DND-41 (cell line): Measurements from ENCODE around the gene RAB6A.

Experiments
- ATAC-seq: fragments of 200-7000 bp; cut with Tn5 transposase; 3 replicates; pipeline ENCODE4 v1.9.1; 2021; ENCODE audit warnings: low read depth; ENCODE audit not compliant: insufficient read depth
- DNase-seq: peaks from one replicate; pipeline ENCODE4 v3.0.0-alpha.2; 2020
- H2AFZ ChIP-seq: 2 replicates; pipeline ENCODE4 v1.6.0; 2012; ENCODE audit warnings: low read depth, low read length
- H3K27ac ChIP-seq: 2 replicates; pipeline ENCODE4 v1.5.1; 2012; ENCODE audit warnings: low read length, inconsistent platforms
- H3K27me3 ChIP-seq: fragments of 200-600 bp; sonication (generic); 2 replicates; pipeline ENCODE4 v1.6.0; 2012; ENCODE audit warnings: low read length, mild to moderate bottlenecking, inconsistent platforms; ENCODE audit not compliant: insufficient read depth, poor library complexity
- H3K36me3 ChIP-seq: 2 replicates; pipeline ENCODE4 v1.5.1; 2012; ENCODE audit warnings: low read length, inconsistent platforms; ENCODE audit not compliant: insufficient read depth
- H3K4me1 ChIP-seq: 2 replicates; pipeline ENCODE4 v1.5.1; 2012; ENCODE audit warnings: mild to moderate bottlenecking, low read length; ENCODE audit not compliant: insufficient read depth
- H3K4me2 ChIP-seq: 2 replicates; pipeline ENCODE4 v1.6.0; 2012; ENCODE audit warnings: mild to moderate bottlenecking, moderate library complexity, low read length, inconsistent platforms; ENCODE audit not compliant: insufficient read depth
- H3K4me3 ChIP-seq, 2 experiments: fragments of 200-600 bp in 1 of 2; shearing (Covaris generic) in 1 of 2; 2 replicates each; pipeline ENCODE4 v1.5.1; 2012 to 2016; ENCODE audit warnings: inconsistent platforms in 2 of 2, low read length in 2 of 2, mild to moderate bottlenecking in 2 of 2, low read depth in 1 of 2, moderate library complexity in 1 of 2
- H3K79me2 ChIP-seq: 2 replicates; pipeline ENCODE4 v1.6.0; 2012; ENCODE audit warnings: low read length, inconsistent platforms; ENCODE audit not compliant: insufficient read depth
- H3K9ac ChIP-seq: 2 replicates; pipeline ENCODE4 v1.6.0; 2012; ENCODE audit warnings: low read depth, mild to moderate bottlenecking, inconsistent platforms, low read length, moderate library complexity
- H3K9me3 ChIP-seq: 2 replicates; pipeline ENCODE4 v1.5.1; 2012; ENCODE audit warnings: low read length, moderate library complexity, mild to moderate bottlenecking, inconsistent platforms; ENCODE audit not compliant: insufficient read depth, severe bottlenecking
- H4K20me1 ChIP-seq: 2 replicates; pipeline ENCODE4 v1.6.0; 2012; ENCODE audit warnings: low read length; ENCODE audit not compliant: insufficient read depth
- EZH2 ChIP-seq: IDR thresholded peaks from 3 replicates; pipeline ENCODE4 v1.6.1; 2012; ENCODE audit warnings: borderline replicate concordance, low read depth, mild to moderate bottlenecking, moderate library complexity, low read length, inconsistent platforms; ENCODE audit not compliant: severe bottlenecking
- TF ChIP-seq, protein P1 (sequence below): IDR thresholded peaks from 2 replicates; pipeline ENCODE4 v1.5.1; 2012; ENCODE audit warnings: borderline replicate concordance, low read length, moderate library complexity, mild to moderate bottlenecking; ENCODE audit not compliant: poor library complexity, severe bottlenecking; ENCODE audit errors: extremely low read depth

Gene RAB6A

DNA sequence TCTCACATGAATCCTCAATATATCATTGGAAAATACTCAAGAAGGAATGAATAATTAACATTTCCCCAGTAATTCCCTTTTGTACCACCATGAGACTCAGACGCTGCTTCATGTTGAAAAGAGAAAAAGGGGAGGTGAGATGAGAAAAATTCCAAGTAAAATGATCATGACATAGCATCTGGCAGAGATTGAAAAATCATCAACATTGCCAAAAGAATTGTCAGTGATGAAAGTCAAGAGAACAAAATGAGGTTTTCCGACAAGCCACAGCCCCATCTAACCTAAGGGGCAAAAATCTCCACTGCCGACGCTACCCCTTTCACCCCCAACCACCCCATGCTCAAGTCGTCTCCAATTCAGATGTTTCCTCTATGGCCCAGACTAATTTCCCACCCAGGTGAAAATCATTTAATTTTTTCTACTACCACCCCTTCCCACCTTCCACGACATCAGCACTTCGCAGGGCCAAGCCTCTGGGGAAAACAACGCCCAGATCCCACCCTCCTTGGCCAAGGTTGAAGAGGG lies 1.2 kb downstream of the RAB6A start:
- H3K79me2 ChIP-seq = peaks cover 60% of the 10 kb centered on the region
- H2AFZ ChIP-seq = peak overlapping the region; percentile 72

DNA sequence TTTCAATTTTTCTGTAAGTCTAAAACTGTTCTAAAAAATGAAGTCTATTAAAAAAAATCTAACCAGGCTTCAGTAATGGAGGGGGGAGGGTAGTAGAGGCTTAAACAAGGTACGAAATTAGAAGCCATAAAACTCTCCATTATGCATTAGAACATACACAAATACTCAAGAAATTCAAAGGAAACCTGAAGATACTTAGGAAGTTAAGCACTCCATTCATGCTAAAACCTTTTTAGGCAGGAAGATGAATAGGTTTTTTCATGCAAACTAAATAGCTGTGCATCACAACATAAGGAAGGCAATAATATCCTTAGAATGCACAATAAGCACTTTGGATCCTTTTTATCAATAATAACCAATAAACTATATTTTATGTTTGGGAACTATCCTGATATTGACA lies 2.4 kb downstream of the RAB6A start:
- peaks cover 73% of the 10 kb centered on the region for H3K79me2 ChIP-seq
- no peak for TF ChIP-seq EZH2
- TF ChIP-seq, protein P1, sequence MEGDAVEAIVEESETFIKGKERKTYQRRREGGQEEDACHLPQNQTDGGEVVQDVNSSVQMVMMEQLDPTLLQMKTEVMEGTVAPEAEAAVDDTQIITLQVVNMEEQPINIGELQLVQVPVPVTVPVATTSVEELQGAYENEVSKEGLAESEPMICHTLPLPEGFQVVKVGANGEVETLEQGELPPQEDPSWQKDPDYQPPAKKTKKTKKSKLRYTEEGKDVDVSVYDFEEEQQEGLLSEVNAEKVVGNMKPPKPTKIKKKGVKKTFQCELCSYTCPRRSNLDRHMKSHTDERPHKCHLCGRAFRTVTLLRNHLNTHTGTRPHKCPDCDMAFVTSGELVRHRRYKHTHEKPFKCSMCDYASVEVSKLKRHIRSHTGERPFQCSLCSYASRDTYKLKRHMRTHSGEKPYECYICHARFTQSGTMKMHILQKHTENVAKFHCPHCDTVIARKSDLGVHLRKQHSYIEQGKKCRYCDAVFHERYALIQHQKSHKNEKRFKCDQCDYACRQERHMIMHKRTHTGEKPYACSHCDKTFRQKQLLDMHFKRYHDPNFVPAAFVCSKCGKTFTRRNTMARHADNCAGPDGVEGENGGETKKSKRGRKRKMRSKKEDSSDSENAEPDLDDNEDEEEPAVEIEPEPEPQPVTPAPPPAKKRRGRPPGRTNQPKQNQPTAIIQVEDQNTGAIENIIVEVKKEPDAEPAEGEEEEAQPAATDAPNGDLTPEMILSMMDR = no peak
- ATAC-seq (no peak), DNase-seq (no peak)
- H2AFZ ChIP-seq = no peak overlapping the region
- peaks cover 29% of the 10 kb centered on the region for H3K4me1 ChIP-seq
- H4K20me1 ChIP-seq = peaks cover 23% of the 10 kb centered on the region; the same call in 1 of the 2 replicates
- H3K9me3 ChIP-seq = no peaks in the 10 kb centered on the region
- H3K9ac ChIP-seq = peak overlapping the region; percentile 80; the same call in 1 of the 2 replicates
- no peak overlapping the region for H3K27ac ChIP-seq
- H3K36me3 ChIP-seq = no peaks in the 10 kb centered on the region; the same call in 1 of the 2 replicates
- peak overlapping the region; percentile 4 to 93; a peak in 1 of 4 replicates for H3K4me3 ChIP-seq
- H3K27me3 ChIP-seq = no peaks in the 10 kb centered on the region
- H3K4me2 ChIP-seq = peak overlapping the region; percentile 79

More for the DNA sequence above, 1.2 kb downstream of the RAB6A start:
- no peak for ATAC-seq
- H4K20me1 ChIP-seq = peaks cover 19% of the 10 kb centered on the region; the same call in 1 of the 2 replicates
- peak overlapping the region; percentile 89 to 93 for H3K4me3 ChIP-seq
- DNase-seq = no peak
- H3K27me3 ChIP-seq = no peaks in the 10 kb centered on the region
- H3K9ac ChIP-seq = peak overlapping the region; percentile 80
- peaks cover 29% of the 10 kb centered on the region for H3K4me1 ChIP-seq
- no peaks in the 10 kb centered on the region for H3K9me3 ChIP-seq
- H3K36me3 ChIP-seq = no peaks in the 10 kb centered on the region; the same call in 1 of the 2 replicates
- H3K27ac ChIP-seq = peak overlapping the region; percentile 71; the same call in 1 of the 2 replicates
- TF ChIP-seq, protein P1 = no peak
- TF ChIP-seq EZH2 = no peak
- H3K4me2 ChIP-seq = peak overlapping the region; percentile 79

DNA sequence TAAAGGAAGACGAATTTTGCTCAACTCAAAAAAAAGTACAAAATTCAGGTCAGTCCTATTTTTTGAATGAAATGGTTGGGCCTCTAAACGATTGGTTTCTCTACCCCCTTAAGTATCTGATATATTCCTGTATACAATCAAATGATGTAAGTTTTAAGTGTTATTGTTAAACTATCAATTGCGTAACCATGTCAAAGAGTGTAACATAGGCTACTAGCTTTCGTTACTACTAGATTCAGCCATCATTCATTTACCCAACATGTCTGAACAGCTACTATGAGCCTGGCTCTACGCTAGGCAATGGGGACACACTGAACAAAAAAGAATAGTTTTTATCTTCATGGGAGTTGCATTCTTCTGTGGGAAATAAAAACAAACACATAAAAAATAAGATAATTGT lies 3.3 kb downstream of the RAB6A start:
- peak overlapping the region; percentile 79; the same call in 1 of the 2 replicates for H3K4me2 ChIP-seq
- no peak for DNase-seq
- H3K27me3 ChIP-seq = no peaks in the 10 kb centered on the region
- H3K9ac ChIP-seq = no peak overlapping the region
- no peak for ATAC-seq
- peaks cover 80% of the 10 kb centered on the region for H3K79me2 ChIP-seq
- TF ChIP-seq, protein P1 = no peak
- no peak for TF ChIP-seq EZH2
- H4K20me1 ChIP-seq = peaks cover 27% of the 10 kb centered on the region; the same call in 1 of the 2 replicates
- H3K9me3 ChIP-seq = no peaks in the 10 kb centered on the region
- H3K27ac ChIP-seq = no peak overlapping the region
- no peaks in the 10 kb centered on the region; the same call in 1 of the 2 replicates for H3K36me3 ChIP-seq
- H3K4me1 ChIP-seq = peaks cover 29% of the 10 kb centered on the region
- H3K4me3 ChIP-seq = no peak overlapping the region
- no peak overlapping the region for H2AFZ ChIP-seq
